Trophoblast cell (in vitro differentiated cells and primary cell): ENCODE measurements around the gene UGT2A2. TPM values are rescaled to one million over a fixed set of nuclear protein-coding genes. Genes with fewer than 3 reads are reported as not detected.
"Not testable (repeated sequence)": the region's sequence is repeated elsewhere in the genome, so short reads cannot be mapped to it uniquely, and the experiment has no call there.

Source experiments
- DNase-seq, 2 donors: peaks; one replicate each; pipeline ENCODE4 v3.0.0-alpha.2; 2016
- H2AFZ ChIP-seq: 2 replicates; pipeline ENCODE4 v1.6.1; 2013; ENCODE audit warnings: low read length, moderate library complexity, mild to moderate bottlenecking; ENCODE audit not compliant: insufficient read depth, poor library complexity
- H2AK5ac ChIP-seq: 2 replicates; pipeline ENCODE4 v1.6.1; 2013; ENCODE audit warnings: mild to moderate bottlenecking, low read length
- H2BK120ac ChIP-seq: 2 replicates; pipeline ENCODE4 v1.6.1; 2013; ENCODE audit warnings: low read length, mild to moderate bottlenecking, moderate library complexity; ENCODE audit not compliant: insufficient read depth, poor library complexity
- H2BK12ac ChIP-seq: 2 replicates; pipeline ENCODE4 v1.6.1; 2013; ENCODE audit warnings: mild to moderate bottlenecking, low read length, moderate library complexity
- H2BK5ac ChIP-seq: 2 replicates; pipeline ENCODE4 v1.6.1; 2013; ENCODE audit warnings: low read length, low read depth, moderate library complexity, mild to moderate bottlenecking; ENCODE audit not compliant: poor library complexity
- H3K14ac ChIP-seq: 2 replicates; pipeline ENCODE4 v1.6.1; 2013; ENCODE audit warnings: mild to moderate bottlenecking, low read length
- H3K18ac ChIP-seq: 2 replicates; pipeline ENCODE4 v1.6.1; 2013; ENCODE audit warnings: mild to moderate bottlenecking, low read length
- H3K23ac ChIP-seq: 2 replicates; pipeline ENCODE4 v1.6.1; 2013; ENCODE audit warnings: low read length
- H3K27ac ChIP-seq: 2 replicates; pipeline ENCODE4 v1.5.1; 2013; ENCODE audit warnings: low read depth, mild to moderate bottlenecking, inconsistent platforms, low read length, moderate library complexity
- H3K27me3 ChIP-seq: 2 replicates; pipeline ENCODE4 v1.6.1; 2013; ENCODE audit warnings: inconsistent platforms, mild to moderate bottlenecking, low read length, moderate library complexity; ENCODE audit not compliant: insufficient read depth
- H3K36me3 ChIP-seq, 2 experiments: 1 replicate in 1 of 2; 2 replicates in 1 of 2; pipeline ENCODE4 v1.6.1; 2013; ENCODE audit warnings: low read length in 2 of 2, mild to moderate bottlenecking in 2 of 2, moderate library complexity in 1 of 2; ENCODE audit not compliant: insufficient read depth in 2 of 2, control insufficient read depth in 1 of 2
- H3K4ac ChIP-seq: 2 replicates; pipeline ENCODE4 v1.6.1; 2013; ENCODE audit warnings: low read depth, mild to moderate bottlenecking, low read length, moderate library complexity
- H3K4me1 ChIP-seq, 2 experiments: 1 replicate in 1 of 2; 2 replicates in 1 of 2; pipeline ENCODE4 v1.6.1; 2013; ENCODE audit warnings: low read length in 2 of 2, mild to moderate bottlenecking in 2 of 2, moderate library complexity in 1 of 2; ENCODE audit not compliant: insufficient read depth in 2 of 2, control insufficient read depth in 1 of 2
- H3K4me2 ChIP-seq: 2 replicates; pipeline ENCODE4 v1.6.1; 2013; ENCODE audit warnings: inconsistent platforms, mild to moderate bottlenecking, low read length, moderate library complexity
- H3K4me3 ChIP-seq: 2 replicates; pipeline ENCODE4 v1.5.1; 2013; ENCODE audit warnings: mild to moderate bottlenecking, low read depth, low read length, inconsistent platforms
- H3K79me1 ChIP-seq: one replicate; pipeline ENCODE4 v1.6.1; 2013; ENCODE audit warnings: low read length
- H3K79me2 ChIP-seq: 2 replicates; pipeline ENCODE4 v1.6.1; 2013; ENCODE audit warnings: low read length, mild to moderate bottlenecking; ENCODE audit not compliant: control insufficient read depth, insufficient read depth, poor library complexity
- H3K9ac ChIP-seq: 2 replicates; pipeline ENCODE4 v1.6.1; 2013; ENCODE audit warnings: mild to moderate bottlenecking, low read length
- H3K9me3 ChIP-seq: 2 replicates; pipeline ENCODE4 v1.6.1; 2013; ENCODE audit warnings: low read depth, mild to moderate bottlenecking, control low read depth, inconsistent platforms, low read length; ENCODE audit not compliant: insufficient read depth
- H4K12ac ChIP-seq: 2 replicates; pipeline ENCODE4 v1.6.1; 2013; ENCODE audit warnings: low read depth, mild to moderate bottlenecking, low read length, moderate library complexity
- H4K8ac ChIP-seq: 2 replicates; pipeline ENCODE4 v1.6.1; 2013; ENCODE audit warnings: low read depth, mild to moderate bottlenecking, low read length, moderate library complexity
- H4K91ac ChIP-seq: one replicate; pipeline ENCODE4 v1.6.1; 2013; ENCODE audit warnings: low read depth, mild to moderate bottlenecking, low read length, moderate library complexity
- WGBS: extraction: QIAGEN DNeasy Blood & Tissue Kit; methylation state at CpG from one replicate; pipeline ENCODE4 v1.1.7; 2013; ENCODE audit warnings: missing lambda C conversion rate; ENCODE audit not compliant: insufficient read length, insufficient coverage; ENCODE audit errors: extremely low coverage; 5-methylcytosine and 5-hydroxymethylcytosine counted together
- polyA plus RNA-seq: library from polyadenylated mRNA; stranded (reverse); fragments of 200-250 nt; gene quantifications from 2 replicates; pipeline ENCODE4 v1.2.3, GENCODE V29; 2013

UGT2A2 gene
- not detected in 2 replicates for polyA plus RNA-seq

DNA sequence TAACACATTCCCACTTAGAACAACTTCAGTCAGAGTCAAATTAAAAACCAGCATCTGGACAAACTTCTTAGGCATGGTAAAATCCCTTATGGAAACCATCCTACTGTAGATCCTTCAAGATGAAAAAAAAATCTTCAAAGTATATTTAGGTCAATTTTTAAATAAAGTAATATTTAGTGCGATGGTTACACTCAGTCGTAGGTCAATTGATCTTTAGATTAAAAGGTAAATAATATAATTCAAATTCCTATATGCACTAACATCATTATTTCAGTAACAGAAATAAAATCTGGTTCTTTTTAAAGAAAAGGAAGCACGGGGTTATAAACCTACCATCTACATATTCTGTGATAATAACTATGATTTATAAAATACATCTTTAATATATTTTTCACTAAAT lies at the start of gene UGT2A2:
TSS of gene UGT2A2 (minus strand) at position 101 of the 400 bp plus-strand sequence. CDS start at position 99, 2 bp downstream.
- Histone ChIP-seq H3K14ac (no peak within 1 kb of the TSS), H3K9ac (no peak within 1 kb of the TSS), H4K8ac (no peak within 1 kb of the TSS), H3K4me1 (no peaks in the 10 kb centered on the region), H3K4me3 (no peak within 1 kb of the TSS), H3K4ac (no peak within 1 kb of the TSS), H3K4me2 (no peak within 1 kb of the TSS), H2AFZ (no peak within 1 kb of the TSS), H2BK5ac (no peak within 1 kb of the TSS), H2AK5ac (no peak within 1 kb of the TSS), H3K79me2 (no peaks in the 10 kb centered on the region), H4K12ac (no peak within 1 kb of the TSS), H4K91ac (no peak within 1 kb of the TSS), H3K18ac (no peak within 1 kb of the TSS), H3K23ac (no peak within 1 kb of the TSS), H2BK120ac (no peak within 1 kb of the TSS), H2BK12ac (no peak within 1 kb of the TSS), H3K9me3 (no peaks in the 10 kb centered on the region), H3K27ac (no peak within 1 kb of the TSS), H3K79me1 (no peaks in the 10 kb centered on the region), H3K27me3 (no peaks in the 10 kb centered on the region), H3K36me3 (no peaks in the 10 kb centered on the region)
- no peak for DNase-seq
- WGBS, result no CpG with 5 or more reads among the region's 3 CpGs

DNA sequence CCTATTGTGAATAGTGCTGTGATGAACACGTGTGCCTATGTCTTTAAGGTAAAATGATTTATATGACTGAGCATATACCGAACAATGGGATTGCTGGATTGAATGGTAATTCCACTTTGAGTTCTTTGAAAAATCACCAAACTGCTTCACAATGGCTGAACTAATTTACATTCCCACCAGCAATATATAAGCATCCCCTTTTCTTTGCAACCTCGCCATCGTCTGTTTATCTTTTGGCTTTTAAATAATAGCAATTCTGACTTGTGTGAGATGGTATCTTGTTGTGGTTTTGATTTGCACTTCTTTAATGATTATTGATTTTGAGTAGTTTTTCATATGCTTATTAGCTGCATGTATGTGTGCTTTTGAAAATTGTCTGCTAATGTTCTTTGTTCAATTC lies 45.4 kb upstream of the UGT2A2 start:
- H3K9ac ChIP-seq, result no peak overlapping the region
- no peaks in the 10 kb centered on the region for H3K4me1 ChIP-seq
- no peak for DNase-seq
- H4K8ac ChIP-seq, result no peak overlapping the region
- H2BK120ac ChIP-seq, result no peak overlapping the region
- H3K23ac ChIP-seq, result no peak overlapping the region
- H3K27ac ChIP-seq, result no peak overlapping the region
- no peak overlapping the region for H2AFZ ChIP-seq
- no peaks in the 10 kb centered on the region for H3K36me3 ChIP-seq
- no peak overlapping the region for H3K18ac ChIP-seq
- no peak overlapping the region for H3K14ac ChIP-seq
- H2BK12ac ChIP-seq, result no peak overlapping the region
- H3K27me3 ChIP-seq, result no peaks in the 10 kb centered on the region
- no peak overlapping the region for H3K4ac ChIP-seq
- H3K79me1 ChIP-seq, result no peaks in the 10 kb centered on the region
- no peak overlapping the region for H4K12ac ChIP-seq
- no peak overlapping the region for H3K4me3 ChIP-seq
- no peak overlapping the region for H3K4me2 ChIP-seq
- no peaks in the 10 kb centered on the region for H3K79me2 ChIP-seq
- no peaks in the 10 kb centered on the region for H3K9me3 ChIP-seq
- no peak overlapping the region for H2AK5ac ChIP-seq
- WGBS, result no CpG with 5 or more reads among the region's 4 CpGs
- no peak overlapping the region for H2BK5ac ChIP-seq
- H4K91ac ChIP-seq, result no peak overlapping the region

DNA sequence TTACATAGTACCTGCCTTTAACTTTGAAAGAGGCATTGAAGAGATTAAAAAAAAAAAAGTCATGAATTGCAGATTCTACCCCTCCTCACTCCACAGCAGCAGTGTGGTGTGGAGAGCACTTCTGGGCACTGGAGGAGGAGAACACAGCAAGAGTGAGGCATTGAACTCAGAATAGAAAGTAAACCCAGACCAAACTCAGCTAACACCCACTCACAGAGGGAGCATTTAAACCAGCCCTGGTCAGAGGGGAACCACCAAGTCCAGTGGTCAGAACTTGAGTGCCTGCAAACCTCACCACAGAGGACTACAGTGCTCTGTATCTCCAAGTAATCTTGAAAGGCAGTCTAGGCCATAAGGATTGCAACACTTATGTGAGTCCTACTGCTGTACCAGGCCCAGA lies 29.2 kb upstream of the UGT2A2 start:
- Histone ChIP-seq H3K9ac (no peak overlapping the region), H2BK120ac (no peak overlapping the region), H3K14ac (no peak overlapping the region), H3K27me3 (no peaks in the 10 kb centered on the region), H3K79me1 (no peaks in the 10 kb centered on the region), H3K4me1 (no peaks in the 10 kb centered on the region), H3K18ac (no peak overlapping the region), H3K27ac (no peak overlapping the region), H2AFZ (no peak overlapping the region), H4K8ac (no peak overlapping the region), H3K4me3 (no peak overlapping the region), H2BK12ac (no peak overlapping the region), H2BK5ac (no peak overlapping the region), H2AK5ac (no peak overlapping the region), H3K4ac (no peak overlapping the region), H3K23ac (no peak overlapping the region), H3K4me2 (no peak overlapping the region), H4K12ac (no peak overlapping the region), H4K91ac (no peak overlapping the region), H3K79me2 (no peaks in the 10 kb centered on the region), H3K9me3 (no peaks in the 10 kb centered on the region), H3K36me3 (no peaks in the 10 kb centered on the region)
- no peak for DNase-seq

DNA sequence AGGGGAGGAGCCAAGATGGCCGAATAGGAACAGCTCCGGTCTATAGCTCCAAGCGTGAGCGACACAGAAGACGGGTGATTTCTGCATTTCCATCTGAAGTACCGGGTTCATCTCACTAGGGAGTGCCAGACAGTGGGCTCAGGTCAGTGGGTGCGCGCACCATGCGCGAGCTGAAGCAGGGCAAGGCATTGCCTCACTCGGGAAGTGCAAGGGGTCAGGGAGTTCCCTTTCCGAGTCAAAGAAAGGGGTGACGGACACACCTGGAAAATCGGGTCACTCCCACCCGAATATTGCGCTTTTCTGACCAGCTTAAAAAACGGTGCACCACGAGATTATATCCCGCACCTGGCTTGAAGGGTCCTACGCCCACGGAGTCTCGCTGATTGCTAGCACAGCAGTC lies 24.6 kb upstream of the UGT2A2 start:
- not testable (repeated sequence) for H3K4me1 ChIP-seq, H3K36me3 ChIP-seq, H4K91ac ChIP-seq, H3K4ac ChIP-seq, H3K9ac ChIP-seq, H2BK120ac ChIP-seq, H3K27me3 ChIP-seq, H3K4me3 ChIP-seq, H3K18ac ChIP-seq, H3K9me3 ChIP-seq, DNase-seq, H4K8ac ChIP-seq, H2BK5ac ChIP-seq, H3K79me2 ChIP-seq, H3K79me1 ChIP-seq, H3K27ac ChIP-seq, H3K14ac ChIP-seq, H2BK12ac ChIP-seq, H2AFZ ChIP-seq, H3K4me2 ChIP-seq, H2AK5ac ChIP-seq, H3K23ac ChIP-seq, H4K12ac ChIP-seq
- WGBS, result no CpG with 5 or more reads among the region's 22 CpGs
